ENCODE results near the gene EGF. TPM values are rescaled to one million over a fixed set of nuclear protein-coding genes. Genes with fewer than 3 reads are reported as not detected.

EGF gene
- total and polyA plus RNA-seq, 12 donors, result 0.07 to 1.6 (median 0.24) TPM; not detected in 4

GRCh38 chr4:110008540-110008939 lies 95.9 kb downstream of the EGF start:
- H3K4me3 ChIP-seq, result no peak overlapping the region
- DNase-seq, result no peak
- no peaks in the 10 kb centered on the region for H3K36me3 ChIP-seq (replicated peaks in 1 of 2)
- H3K27me3 ChIP-seq, result peaks cover 12% of the 10 kb centered on the region
- no peaks in the 10 kb centered on the region for H3K4me1 ChIP-seq (replicated peaks in 1 of 2)
- intact Hi-C loops (cut with DNase I), result loop anchor here in 1 of 2 donors (10.0 kb wide), 1 partner anchor 206 kb away; no protein-coding TSS in a partner anchor
- no peaks in the 10 kb centered on the region for H3K9me3 ChIP-seq (replicated peaks in 1 of 3)
- WGBS, 4 donors, result 77 to 82% (median 79%) methylated on average over 2 of the region's 2 CpGs
- TF ChIP-seq POLR2A (IDR thresholded peaks at IDR 0.05), result no peak
- TF ChIP-seq CTCF (IDR thresholded peaks at IDR 0.05), result no peak
- H3K27ac ChIP-seq, result no peak overlapping the region

- DNase-seq, result no peak
- no peak overlapping the region for H3K27ac ChIP-seq
- no peaks in the 10 kb centered on the region for H3K36me3 ChIP-seq (replicated peaks in 1 of 2)
- H3K4me1 ChIP-seq (replicated peaks in 1 of 2), result no peaks in the 10 kb centered on the region
- no peak overlapping the region for H3K4me3 ChIP-seq
- intact Hi-C loops (cut with DNase I), result loop anchor here in 1 of 2 donors (10.0 kb wide), 1 partner anchor 205 kb away; no protein-coding TSS in a partner anchor
- 77 to 100% (median 90%) methylated on average over 2 of the region's 2 CpGs for WGBS, 4 donors
- H3K27me3 ChIP-seq, result peaks cover 12% of the 10 kb centered on the region
- H3K9me3 ChIP-seq (replicated peaks in 1 of 3), result no peaks in the 10 kb centered on the region
- TF ChIP-seq POLR2A (IDR thresholded peaks at IDR 0.05) (no peak), CTCF (IDR thresholded peaks at IDR 0.05) (no peak)
Measured at GRCh38 chr4:110009550-110009949, 96.9 kb downstream of the EGF start.

GRCh38 chr4:110010797-110011196 lies 98.1 kb downstream of the EGF start:
- intact Hi-C loops (cut with DNase I), result no loop called here
- TF ChIP-seq CTCF (IDR thresholded peaks at IDR 0.05) (no peak), POLR2A (IDR thresholded peaks at IDR 0.05) (no peak)
- no peaks in the 10 kb centered on the region for H3K36me3 ChIP-seq (replicated peaks in 1 of 2)
- DNase-seq, result no peak
- H3K9me3 ChIP-seq (replicated peaks in 1 of 3), result no peaks in the 10 kb centered on the region
- WGBS, 4 donors, result 83 to 92% (median 88%) methylated on average over 4 of the region's 4 CpGs
- no peak overlapping the region for H3K27ac ChIP-seq
- H3K4me3 ChIP-seq, result no peak overlapping the region
- peaks cover 12% of the 10 kb centered on the region for H3K27me3 ChIP-seq
- no peaks in the 10 kb centered on the region for H3K4me1 ChIP-seq (replicated peaks in 1 of 2)

- no peaks in the 10 kb centered on the region for H3K36me3 ChIP-seq (replicated peaks in 1 of 2)
- H3K27ac ChIP-seq, result no peak overlapping the region
- H3K9me3 ChIP-seq (replicated peaks in 1 of 3), result no peaks in the 10 kb centered on the region
- WGBS, 4 donors, result 62 to 81% (median 69%) methylated on average over 1 of the region's 1 CpG
- DNase-seq, result no peak
- no peak for TF ChIP-seq CTCF (IDR thresholded peaks at IDR 0.05)
- no peak for TF ChIP-seq POLR2A (IDR thresholded peaks at IDR 0.05)
- intact Hi-C loops (cut with DNase I), result no loop called here
- no peak overlapping the region for H3K4me3 ChIP-seq
- H3K4me1 ChIP-seq (replicated peaks in 1 of 2), result no peaks in the 10 kb centered on the region
- peaks cover 14% of the 10 kb centered on the region for H3K27me3 ChIP-seq
Measured at GRCh38 chr4:110012917-110013316, 100.2 kb downstream of the EGF start.
